Stimulated activated naive CD4-positive, alpha-beta T cell (primary cell): ENCODE data around the gene CCM2L.

Experiments
- DNase-seq, 6 experiments: peaks; one replicate each; lab custom pipeline; 2025; lab: John Stamatoyannopoulos, UW

Gene CCM2L

GRCh38 chr20:32056708-32057483 lies 46.7 kb downstream of the CCM2L start:
- DNase-seq = no peak

GRCh38 chr20:32057656-32058184 lies 47.5 kb downstream of the CCM2L start:
- DNase-seq = no peak

- no peak for DNase-seq
These were observed 49.0 kb downstream of the CCM2L start for GRCh38 chr20:32059189-32059588.

GRCh38 chr20:32062776-32063170 lies 52.5 kb downstream of the CCM2L start:
- DNase-seq = no peak

GRCh38 chr20:32063695-32064094 lies 53.5 kb downstream of the CCM2L start:
- DNase-seq = no peak

- no peak for DNase-seq
These were observed 54.4 kb downstream of the CCM2L start for GRCh38 chr20:32064667-32065066.

GRCh38 chr20:32067234-32067821 lies 57.1 kb downstream of the CCM2L start:
- no peak for DNase-seq

- no peak for DNase-seq
These were observed 57.9 kb downstream of the CCM2L start for GRCh38 chr20:32068174-32068573.

GRCh38 chr20:32069711-32070110 lies 59.5 kb downstream of the CCM2L start:
- no peak for DNase-seq

- no peak for DNase-seq
These were observed 60.0 kb downstream of the CCM2L start for GRCh38 chr20:32070282-32070681.

GRCh38 chr20:32070690-32071213 lies 60.5 kb downstream of the CCM2L start:
- no peak for DNase-seq

- DNase-seq = no peak
These were observed 61.3 kb downstream of the CCM2L start for GRCh38 chr20:32071395-32072167.

GRCh38 chr20:32072168-32072750 lies 62.0 kb downstream of the CCM2L start:
- DNase-seq = no peak

- DNase-seq = no peak
These were observed 65.3 kb downstream of the CCM2L start for GRCh38 chr20:32075534-32075933.

GRCh38 chr20:32077190-32077589 lies 67.0 kb downstream of the CCM2L start:
- no peak for DNase-seq

GRCh38 chr20:32078322-32078721 lies 68.1 kb downstream of the CCM2L start:
- no peak for DNase-seq

GRCh38 chr20:32078791-32079190 lies 68.6 kb downstream of the CCM2L start:
- no peak for DNase-seq

- DNase-seq = no peak
These were observed 69.4 kb downstream of the CCM2L start for GRCh38 chr20:32079655-32080109.

GRCh38 chr20:32080783-32081182 lies 70.5 kb downstream of the CCM2L start:
- no peak for DNase-seq
